HG02798 (cell line): ENCODE measurements around the gene RHEB.

ENCODE experiments used
- ATAC-seq: cut with Tn5 transposase; IDR thresholded peaks from one replicate; pipeline ENCODE4 v1.9.1; 2021; ENCODE audit warnings: mild to moderate bottlenecking; ENCODE audit not compliant: unreplicated experiment, poor library complexity

The RHEB gene

GRCh38 chr7:151481650-151482505 lies 37.8 kb downstream of the RHEB start:
- no peak for ATAC-seq

- no peak for ATAC-seq
Measured at GRCh38 chr7:151477867-151478266, 41.8 kb downstream of the RHEB start.

- peak; percentile 50 for ATAC-seq
Measured at GRCh38 chr7:151472644-151473380, 46.9 kb downstream of the RHEB start.

GRCh38 chr7:151470711-151471110 lies 49.0 kb downstream of the RHEB start:
- no peak for ATAC-seq

GRCh38 chr7:151469281-151469680 lies 50.4 kb downstream of the RHEB start:
- no peak for ATAC-seq

GRCh38 chr7:151468217-151469018 lies 51.3 kb downstream of the RHEB start:
- ATAC-seq, result no peak

- no peak for ATAC-seq
Measured at GRCh38 chr7:151465169-151465568, 54.5 kb downstream of the RHEB start.

- ATAC-seq, result no peak
Measured at GRCh38 chr7:151462306-151462779, 57.4 kb downstream of the RHEB start.

- ATAC-seq, result no peak
Measured at GRCh38 chr7:151461942-151462230, 57.8 kb downstream of the RHEB start.

- no peak for ATAC-seq
Measured at GRCh38 chr7:151461096-151461941, 58.4 kb downstream of the RHEB start.

- no peak for ATAC-seq
Measured at GRCh38 chr7:151460474-151460855, 59.2 kb downstream of the RHEB start.

GRCh38 chr7:151459726-151460473 lies 59.8 kb downstream of the RHEB start:
- no peak for ATAC-seq

GRCh38 chr7:151457534-151457933 lies 62.2 kb downstream of the RHEB start:
- no peak for ATAC-seq

GRCh38 chr7:151456782-151457181 lies 62.9 kb downstream of the RHEB start:
- no peak for ATAC-seq

GRCh38 chr7:151456276-151456675 lies 63.4 kb downstream of the RHEB start:
- ATAC-seq, result no peak

- ATAC-seq, result no peak
Measured at GRCh38 chr7:151455690-151456089, 64.0 kb downstream of the RHEB start.

GRCh38 chr7:151454932-151455530 lies 64.7 kb downstream of the RHEB start:
- no peak for ATAC-seq

GRCh38 chr7:151454305-151454704 lies 65.4 kb downstream of the RHEB start:
- no peak for ATAC-seq

- no peak for ATAC-seq
Measured at GRCh38 chr7:151453326-151453791, 66.3 kb downstream of the RHEB start.
